Eye (tissue), 1 donor: ENCODE results near the gene CCT2.

Source experiments
- DNase-seq: peaks from one replicate; pipeline ENCODE4 v3.0.0-alpha.2; 2015

The CCT2 gene

DNA sequence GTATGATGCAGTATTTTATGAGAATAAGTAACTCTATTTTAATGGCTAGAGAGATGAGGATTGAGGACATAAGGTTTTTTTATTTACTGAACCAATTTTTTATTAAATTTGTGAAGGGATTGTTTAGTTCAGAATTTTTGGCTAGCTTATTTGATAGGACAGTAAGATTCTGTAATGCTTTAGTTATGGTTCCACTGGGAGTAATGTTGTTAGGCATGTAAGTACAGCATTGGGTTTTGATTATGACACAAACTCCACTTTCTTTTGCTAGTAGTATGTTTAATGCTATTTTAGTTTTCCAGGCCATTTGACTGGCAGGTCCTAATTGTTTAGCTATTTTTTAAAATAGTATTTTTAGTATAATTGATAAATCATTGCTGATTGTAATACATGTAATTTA is 59.3 kb downstream of the CCT2 start:
- no peak for DNase-seq

DNA sequence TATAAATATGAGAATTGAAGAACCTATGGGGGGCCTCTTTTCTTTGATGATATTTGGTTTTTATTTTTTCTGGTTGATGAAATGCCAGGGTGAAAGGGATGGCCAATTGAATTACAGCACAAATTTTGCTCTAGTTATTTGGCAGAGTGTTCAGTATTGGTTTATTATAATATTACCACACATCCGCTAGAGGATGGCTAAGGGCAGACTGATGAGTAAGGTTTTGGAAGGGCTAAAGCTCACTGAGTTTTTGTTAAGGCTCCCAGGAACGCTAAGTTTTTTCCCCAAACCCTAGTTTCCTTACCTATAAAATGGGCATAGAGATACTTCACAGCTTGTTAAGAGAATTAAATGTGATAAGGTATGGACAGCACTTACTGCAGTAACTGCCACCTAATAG is 59.8 kb downstream of the CCT2 start:
- DNase-seq: no peak

DNA sequence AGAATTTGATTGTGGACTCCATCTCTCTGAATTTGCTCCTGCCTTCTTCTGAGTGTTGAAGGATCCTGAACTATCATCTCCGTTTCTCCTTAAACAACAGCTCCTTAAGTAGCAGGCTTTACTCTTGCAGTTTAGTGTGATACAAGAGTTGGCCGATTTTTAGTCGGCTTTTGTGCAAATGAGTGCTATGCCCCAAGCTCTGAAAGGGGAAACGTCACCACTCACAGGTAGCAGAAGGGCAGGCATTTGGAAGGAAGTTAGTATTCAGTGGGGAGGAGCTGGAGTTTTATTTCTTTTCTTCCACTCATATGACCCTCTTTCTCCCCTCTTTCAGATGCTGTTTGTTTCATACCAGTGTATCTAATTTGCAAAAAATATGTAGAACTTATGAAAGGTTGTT is 61.9 kb downstream of the CCT2 start:
- no peak for DNase-seq

DNA sequence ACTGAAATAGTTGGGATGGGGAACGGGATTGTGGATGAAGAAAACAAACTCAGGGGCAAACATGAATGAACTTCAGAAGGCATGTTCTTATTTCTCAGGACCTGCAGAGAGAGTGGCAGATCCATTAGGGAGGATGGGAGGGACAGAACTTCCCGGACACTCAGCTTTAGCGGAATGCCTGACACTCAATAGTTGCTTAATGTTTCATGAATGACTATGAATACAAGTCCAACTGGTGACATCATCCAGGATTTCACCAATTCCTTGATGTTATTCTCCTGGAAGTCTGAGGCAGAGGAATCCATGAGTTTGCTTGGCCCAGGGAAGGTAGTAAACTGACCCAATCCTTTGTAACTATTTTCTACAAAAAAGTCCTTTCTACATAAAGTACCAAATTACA is 63.2 kb downstream of the CCT2 start:
- DNase-seq: no peak

DNA sequence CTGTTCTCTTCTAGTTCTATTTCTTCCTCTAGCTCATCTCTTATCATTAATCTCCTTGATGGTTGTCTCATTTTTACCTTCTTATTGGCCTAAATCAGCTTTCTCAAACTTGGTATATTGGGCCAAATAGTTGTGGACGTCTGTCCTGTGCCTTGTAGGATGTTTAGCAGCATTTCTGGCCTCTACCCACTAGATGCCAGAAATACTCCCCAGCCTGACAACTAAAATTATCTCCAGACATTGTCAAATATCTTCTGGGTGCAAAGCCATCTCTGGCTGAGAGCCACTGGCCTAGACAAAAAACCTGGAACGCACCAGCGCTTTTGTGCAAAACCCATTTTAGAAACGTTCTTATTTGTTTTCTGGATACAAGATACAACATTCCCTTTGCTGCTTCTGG is 64.3 kb downstream of the CCT2 start:
- no peak for DNase-seq
